Embryonic facial prominence (tissue), 1 donor: ENCODE measurements around the gene ZNF121.
"Not testable (repeated sequence)": the region's sequence is repeated elsewhere in the genome, so short reads cannot be mapped to it uniquely, and the experiment has no call there.

Source experiments
- DNase-seq: peaks from one replicate; pipeline ENCODE4 v3.0.0-alpha.2; 2016; ENCODE audit errors: extremely low spot score

The ZNF121 gene

DNA sequence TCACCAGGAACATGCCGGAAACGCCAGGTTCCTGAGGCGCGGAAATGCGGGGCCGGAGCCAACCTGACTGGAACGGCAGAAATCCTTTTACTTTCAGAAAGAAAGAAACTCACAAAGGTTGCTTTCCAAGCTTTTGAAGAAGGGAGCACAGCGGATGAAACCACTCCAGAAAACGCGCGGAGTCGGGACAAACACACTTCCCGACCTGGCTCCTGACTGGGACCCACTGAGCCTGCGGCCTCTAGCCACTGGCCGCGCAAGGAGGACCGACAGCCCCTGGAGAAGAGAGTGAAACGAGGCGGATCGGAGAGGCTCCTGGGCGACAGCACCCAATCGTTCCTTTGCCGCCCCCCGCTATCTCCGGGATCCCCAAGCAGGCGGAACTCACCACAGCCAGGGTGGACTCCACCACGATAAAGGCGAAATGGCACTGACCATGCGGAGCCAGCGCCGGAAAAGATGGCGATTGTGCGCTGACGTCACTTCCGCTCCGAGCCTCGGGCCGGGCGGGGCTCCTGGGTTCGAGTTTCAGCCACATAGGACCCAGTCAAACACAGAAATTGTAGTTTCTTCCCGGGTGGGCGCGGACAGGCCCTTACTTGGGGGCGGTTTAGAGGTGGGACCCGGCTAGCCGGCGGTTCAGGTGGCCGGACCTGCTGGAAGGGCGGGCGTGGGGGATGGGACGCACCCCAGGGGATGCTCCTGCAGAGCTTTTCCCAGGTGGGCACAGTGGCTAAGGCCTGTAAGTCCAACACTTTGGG, at the start of gene ZNF121:
Gene ZNF121 (minus strand): TSS at position 432 of the 761 bp plus-strand sequence. CDS start 16,407 bp downstream, outside the sequence.
- DNase-seq: peak; percentile 79

DNA sequence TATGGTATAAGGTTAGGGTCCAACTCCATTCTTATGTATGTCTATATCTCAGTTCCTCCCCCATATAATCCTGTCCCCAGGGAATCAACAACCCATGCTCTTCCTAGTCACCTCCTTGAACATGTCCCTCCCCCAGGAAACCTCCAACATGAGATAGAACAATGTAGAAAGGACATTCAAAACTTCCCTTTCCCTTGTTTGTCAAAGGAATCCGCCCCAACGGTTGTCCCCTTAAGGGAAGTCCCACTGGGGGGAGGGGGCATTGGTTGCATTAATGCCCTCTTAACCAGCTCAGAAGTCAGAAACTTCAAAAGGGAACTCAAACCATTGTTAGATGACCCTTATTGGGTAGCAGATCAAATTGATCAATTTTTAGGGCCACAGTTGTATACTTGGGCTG, 43.6 kb upstream of the ZNF121 start:
- no peak for DNase-seq

DNA sequence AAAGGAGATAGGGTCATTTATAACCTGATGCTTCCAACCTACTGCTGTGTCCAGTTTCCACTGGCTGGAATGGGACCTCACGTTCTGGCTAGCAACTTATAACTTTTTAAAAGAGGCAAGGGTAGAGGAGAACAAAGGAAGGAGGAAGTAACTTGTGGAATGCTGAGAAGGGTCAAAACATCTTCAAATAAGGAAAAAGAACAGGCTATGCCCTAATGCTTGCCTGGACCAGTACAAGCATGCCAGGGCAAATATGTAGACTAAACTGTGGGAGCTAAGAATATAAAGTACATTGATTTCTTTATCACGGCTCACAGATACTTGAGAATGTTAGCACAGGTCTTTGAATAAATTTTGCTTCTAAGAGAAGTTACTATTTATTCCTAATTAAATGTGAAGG, 38.2 kb upstream of the ZNF121 start:
- DNase-seq: no peak

DNA sequence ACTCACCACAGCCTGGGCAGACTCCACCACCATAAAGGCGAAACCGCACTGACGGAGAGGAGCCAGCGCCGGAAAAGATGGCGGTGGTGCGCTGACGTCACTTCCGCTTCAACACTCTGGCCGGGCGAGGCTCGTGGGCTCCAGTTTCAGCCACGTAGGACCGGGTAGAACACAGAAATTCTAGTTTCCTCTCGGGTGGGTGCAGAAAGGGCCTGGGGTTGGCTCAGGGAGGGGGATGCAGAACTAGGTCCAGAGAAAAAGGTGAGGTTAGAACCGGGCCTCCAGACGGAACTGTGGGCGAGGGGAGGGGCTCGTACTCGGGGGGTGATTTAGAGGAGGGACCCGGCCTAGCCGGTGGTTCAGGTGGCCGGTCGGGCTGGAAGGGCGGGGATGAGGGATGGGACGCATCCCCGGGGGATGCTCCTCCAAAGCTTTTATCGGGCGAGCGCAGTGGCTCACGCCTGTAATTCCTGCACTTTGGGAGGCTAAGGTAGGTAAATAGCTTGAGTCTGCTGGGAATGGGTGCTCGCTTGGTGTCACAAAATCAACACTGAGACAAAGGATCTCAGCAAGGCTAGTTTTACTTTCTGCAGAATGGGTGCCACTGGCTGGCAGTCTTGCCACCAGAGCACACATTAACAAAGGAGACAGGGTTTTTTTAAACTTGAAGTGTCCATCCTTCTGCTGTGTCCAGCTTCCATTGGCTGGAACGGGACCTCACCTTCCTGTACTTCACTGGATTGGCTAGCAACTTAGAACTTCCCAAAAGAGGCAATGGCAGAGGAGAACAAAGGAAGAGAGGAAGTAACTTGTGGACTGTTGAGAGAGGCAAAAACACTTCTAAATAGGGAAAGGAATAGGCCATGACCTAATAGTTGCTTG, 37.1 kb upstream of the ZNF121 start, which contains the start of gene ZNF561:
Gene ZNF561 (minus strand): TSS at position 77 of the 882 bp plus-strand sequence. CDS start 1,776 bp downstream, outside the sequence.
- DNase-seq: peak; percentile 78

DNA sequence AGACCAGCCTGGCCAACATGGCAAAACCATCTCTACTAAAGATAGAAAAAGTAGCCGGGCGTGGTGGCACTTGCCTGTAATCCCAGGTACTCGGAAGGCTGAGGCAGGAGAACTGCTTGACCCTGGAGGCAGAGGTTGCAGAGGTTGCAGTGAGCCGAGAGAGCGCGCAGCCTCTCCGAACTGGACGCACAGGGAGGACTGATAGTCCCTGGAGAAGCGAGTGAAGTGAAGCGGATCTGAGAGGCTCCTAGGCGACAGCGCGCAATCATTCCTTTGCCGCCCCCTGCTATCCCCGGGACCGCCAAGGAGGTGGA, 36.5 kb upstream of the ZNF121 start:
- no peak for DNase-seq

DNA sequence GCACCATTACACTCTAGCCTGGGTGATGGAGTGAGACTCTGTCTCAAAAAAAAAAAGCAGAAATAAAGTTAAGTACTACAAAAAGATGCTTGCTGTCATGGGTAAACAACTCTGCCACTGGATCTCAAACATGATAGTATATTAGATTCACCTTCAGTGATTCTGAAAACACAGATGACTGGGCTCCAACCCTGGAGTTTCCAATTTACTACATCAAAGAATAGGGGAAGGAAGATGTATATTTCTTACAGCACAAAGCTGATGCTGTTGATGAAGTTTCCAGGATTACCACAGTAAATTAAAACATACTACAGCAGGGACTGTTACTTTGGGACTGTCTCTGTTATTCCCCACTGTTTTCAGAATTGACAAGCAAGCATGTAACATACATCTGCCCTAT, 31.5 kb upstream of the ZNF121 start:
- no peak for DNase-seq

DNA sequence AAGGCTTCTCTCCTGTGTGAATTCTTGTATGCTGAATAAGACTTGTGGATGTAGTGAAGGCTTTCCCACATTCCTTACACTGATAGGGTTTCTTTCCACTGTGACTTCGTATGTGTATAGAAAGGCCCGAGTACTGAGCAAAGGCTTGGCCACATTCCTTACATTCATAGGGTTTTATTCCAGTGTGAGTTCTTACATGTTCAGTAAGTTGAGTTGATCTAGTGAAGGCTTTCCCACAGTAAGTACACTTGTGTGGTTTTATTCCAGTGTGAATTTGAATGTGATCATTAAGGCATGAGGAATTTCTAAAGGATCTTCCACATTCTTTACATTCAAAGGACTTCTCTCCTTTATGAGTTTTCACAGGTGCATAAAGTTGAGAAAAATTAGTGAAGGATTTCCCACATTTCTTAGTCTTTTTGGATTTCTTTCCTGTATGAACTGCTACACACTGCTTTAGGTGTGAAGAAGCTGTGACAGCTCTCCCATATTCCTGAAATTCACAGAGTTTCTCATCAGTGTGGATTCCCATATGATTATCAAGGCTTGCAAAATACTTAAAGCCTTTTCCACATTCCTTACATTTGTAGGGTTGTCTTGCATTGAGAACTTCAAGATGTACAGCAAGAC, 26.3 kb upstream of the ZNF121 start:
- DNase-seq: no peak

DNA sequence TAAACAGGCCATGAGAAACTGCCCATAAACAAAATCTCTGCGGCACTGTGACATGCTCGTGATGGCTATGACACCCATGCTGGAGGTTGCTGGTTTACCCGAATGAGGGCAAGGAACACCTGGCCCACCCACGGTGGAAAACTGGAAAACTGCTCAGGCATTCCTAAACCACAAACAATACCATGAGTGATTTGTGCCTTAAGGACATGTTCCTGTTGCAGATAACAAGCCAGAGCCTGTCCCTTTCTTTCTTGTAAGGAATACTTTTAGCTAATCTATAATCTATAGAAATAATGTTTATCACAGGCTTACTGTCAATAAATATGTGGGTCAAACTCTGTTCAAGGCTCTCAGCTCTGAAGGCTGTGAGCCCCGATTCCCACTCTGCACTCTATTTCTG, 24.6 kb upstream of the ZNF121 start:
- no peak for DNase-seq

DNA sequence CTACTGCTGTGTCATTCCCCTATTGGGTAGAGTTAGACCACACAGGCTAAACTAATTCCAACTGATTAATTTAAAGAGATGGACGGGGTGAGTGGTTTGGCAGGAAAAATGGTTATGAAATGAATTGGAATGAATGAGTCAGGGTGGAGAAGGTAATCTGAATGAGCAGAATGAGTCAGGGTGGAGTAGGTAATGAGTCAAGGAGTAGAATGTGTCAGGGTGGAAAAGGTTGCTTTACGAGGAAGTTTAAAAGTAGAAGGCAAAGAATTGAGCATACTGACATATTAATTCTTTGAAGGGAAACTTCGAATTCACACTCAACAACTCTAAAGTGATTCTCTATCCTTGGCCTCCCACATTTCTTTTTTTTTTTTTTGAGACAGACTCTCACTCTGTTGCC, 12.7 kb upstream of the ZNF121 start:
- no peak for DNase-seq

DNA sequence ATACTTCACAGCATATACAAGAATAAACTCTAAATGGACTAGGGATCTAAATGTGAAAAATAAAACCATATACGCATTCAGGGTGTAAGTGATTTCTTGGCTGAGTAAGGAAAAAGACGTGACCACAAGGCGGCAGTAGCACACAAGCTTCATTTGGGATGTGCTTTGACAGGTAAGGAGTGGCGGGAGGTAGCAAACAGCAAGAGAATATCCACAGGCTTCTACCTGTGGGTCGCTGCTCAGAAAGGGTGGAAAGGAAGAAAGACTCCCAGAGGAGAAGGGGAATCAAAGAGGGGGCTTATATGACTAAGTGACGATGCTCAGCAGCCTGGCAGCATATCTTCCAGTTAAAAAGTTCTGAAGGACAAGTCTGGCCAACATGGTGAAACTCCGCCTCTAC, 2.5 kb upstream of the ZNF121 start:
- DNase-seq: peak; percentile 50

DNA sequence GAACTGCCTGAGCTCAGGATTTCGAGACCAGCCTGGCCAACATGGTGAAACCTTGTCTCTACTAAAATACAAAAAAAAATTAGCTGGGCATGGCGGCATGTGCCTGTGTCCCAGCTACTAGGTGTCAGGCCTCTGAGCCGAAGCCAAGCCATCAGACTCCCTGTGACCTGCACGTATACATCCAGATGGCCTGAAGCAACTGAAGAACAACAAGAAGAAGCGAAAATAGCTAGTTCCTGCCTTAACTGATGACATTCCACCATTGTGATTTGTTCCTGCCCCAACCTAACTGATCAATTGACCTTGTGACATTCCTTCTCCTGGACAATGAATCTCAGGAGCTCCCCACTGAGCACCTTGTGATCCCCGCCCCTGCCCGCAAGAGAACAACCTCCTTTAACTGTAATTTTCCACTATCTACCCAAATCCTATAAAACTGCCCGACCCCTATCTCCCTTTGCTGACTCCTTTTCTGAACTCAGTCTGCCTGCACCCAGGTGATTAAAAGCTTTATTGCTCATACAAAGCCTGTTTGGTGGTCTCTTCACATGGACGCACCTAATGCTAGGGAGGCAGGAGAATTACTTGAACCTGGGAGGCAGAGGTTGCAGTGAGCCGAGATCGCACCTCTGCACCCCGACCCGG, 2.1 kb downstream of the ZNF121 start:
- DNase-seq: not testable (repeated sequence)

DNA sequence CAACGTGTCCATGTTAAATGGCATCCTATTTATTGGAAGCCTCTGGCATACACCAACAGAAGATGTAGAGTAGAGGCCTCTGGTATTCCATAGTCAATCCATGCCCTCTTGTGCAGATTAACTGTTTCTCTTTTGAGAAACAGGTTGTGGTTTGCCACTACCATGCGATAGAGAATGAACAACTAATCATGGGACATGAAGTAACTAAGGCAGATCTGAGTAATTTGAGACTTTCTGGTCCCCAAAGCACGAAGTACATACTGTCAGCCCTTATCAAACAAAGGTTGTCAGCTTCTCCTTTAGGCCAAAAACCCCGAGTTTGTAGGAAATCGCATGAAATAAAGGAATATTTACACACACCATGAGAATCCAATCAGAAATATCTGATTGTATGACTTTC, 3.6 kb downstream of the ZNF121 start:
- no peak for DNase-seq

DNA sequence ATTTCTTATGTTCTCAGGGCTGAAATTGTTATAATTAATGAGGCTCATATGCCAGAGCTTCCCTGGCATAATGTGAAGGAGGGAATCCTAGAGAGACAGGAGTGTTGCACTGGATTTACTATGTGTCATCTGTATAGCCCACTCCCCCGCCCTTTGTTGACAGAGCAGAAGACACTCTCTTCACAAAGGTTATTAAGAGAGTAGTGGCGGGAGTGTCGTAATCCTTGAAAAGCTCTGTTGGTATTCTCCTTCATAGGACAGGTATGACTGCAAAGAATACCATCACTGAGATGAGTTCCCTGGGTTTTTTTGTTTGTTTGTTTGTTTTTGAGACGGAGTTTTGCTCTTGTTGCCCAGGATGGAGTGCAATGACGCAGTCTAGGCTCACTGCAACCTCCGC, 14.0 kb downstream of the ZNF121 start:
- no peak for DNase-seq

DNA sequence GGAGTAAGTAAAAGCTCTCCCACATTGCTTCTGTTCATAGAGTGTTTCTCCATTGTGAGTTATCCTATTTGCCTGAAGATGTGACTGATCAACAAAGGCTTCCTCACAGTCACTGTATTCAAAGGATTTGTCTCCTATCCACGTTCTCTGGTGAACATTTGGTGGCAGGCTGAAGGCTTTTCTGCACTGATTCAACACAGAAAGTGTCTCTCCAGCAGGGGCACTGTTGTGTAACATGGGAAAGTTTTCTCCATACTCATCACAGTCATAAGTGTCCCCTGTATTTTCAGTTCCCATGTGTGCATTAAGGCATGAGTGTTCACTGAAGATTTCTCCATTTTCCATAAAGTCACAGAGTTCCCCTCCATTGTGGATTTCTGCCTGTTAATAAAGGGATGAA, 17.6 kb downstream of the ZNF121 start:
- no peak for DNase-seq

DNA sequence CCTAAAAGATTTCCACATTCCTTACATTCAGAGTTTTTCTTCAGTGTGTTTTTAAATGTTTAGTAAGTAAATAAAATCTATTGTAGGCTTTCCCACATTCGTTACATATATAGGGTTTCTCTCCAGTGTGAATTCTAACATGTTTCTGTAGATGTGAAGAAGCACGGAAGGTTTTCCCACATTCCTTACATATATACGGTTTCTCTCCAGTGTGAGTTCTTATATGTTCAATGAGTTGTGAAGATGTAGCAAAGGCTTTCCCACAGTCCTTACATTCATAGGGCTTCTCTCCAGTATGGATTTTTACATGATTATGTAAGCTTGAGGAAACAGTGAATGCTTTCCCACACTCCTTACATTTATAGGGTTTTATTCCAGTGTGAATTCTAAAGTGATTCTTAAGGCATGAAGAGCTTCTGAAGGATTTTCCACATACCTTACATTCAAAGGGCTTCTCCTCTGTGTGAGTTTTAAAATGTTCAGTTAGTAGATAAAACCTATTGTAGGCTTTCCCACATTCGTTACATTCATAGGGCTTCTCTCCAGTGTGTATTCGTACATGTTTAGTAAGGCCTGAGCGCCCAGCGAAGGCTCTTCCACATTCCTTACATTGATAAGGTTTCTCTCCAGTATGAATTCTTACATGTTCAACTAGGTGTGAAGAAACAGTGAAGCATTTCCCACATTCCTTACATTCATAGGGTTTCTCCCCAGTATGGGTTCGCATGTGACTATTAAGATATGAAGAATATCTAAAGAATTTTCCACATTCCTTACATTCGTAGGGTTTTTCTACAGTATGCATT, 18.2 kb downstream of the ZNF121 start:
- no peak for DNase-seq

DNA sequence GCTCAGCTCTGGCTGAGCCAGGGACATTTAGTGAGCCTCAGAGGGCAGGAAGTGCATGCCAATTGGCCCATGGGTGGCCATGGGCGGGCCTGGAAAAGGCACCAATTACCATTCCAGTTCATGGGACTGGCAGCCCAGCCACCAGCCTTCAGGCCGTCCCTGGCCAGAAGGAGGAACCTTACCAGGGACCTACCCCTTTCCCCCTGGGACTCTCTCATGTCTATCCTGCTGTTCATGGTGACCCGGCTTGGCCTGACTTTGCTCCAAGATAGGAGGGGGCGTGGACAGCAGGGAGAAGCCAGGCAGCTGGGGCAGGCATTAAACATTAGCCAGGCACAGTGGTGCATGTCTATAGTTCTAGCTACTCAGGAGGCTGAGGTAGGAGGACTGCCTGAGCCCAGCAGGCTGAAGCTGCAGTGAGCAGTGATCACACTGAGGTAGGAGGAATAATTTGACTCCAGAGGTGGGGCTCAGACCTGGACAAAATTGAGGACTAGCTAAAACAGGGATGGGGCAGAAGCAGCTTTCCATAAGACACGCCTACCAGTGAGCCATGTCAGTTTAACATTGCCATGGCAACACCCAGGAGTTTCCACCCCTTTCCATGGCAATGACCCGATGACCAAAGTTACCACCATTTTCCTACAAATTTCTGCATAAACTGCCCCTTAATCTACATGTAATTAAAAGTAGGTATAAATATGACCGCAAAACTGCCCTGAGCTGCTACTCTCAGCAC, 31.6 kb downstream of the ZNF121 start:
- DNase-seq: no peak

DNA sequence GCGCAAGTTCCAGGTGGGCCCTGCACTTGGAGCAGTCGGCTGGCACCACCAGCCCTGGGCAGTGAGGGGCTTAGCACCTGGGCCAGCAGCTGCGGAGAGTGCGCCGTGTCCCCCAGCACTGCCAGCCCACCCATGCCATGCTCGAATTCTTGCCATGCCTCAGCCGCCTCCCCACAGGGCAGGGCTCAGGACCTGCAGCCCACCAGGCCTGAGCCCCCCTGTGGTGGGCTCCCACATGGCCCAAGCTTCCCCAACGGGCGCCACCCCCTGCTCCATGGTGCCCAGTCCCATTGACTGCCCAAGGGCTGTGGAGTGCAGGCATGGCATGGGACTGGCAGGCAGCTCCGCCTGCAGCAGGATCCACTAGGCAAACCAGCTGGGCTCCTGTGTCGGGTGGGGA, 36.4 kb downstream of the ZNF121 start:
- no peak for DNase-seq

DNA sequence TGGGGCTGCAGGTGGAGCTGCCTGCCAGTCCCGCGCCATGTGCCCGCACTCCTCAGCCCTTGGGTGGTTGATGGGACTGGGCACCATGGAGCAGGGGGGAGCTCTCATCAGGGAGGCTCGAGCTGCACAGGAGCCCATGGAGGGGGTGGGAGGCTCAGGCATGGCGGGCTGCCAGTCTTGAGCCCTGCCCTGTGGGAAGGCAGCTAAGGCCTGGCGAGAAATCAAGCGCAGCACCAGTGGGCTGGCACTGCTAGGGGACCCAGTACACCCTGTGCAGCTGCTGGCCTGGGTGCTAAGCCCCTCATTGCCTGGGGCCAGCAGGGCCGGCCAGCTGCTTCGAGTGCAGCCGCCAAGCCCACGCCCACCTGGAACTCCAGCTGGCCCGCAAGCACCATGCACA, 43.0 kb downstream of the ZNF121 start:
- not testable (repeated sequence) for DNase-seq

DNA sequence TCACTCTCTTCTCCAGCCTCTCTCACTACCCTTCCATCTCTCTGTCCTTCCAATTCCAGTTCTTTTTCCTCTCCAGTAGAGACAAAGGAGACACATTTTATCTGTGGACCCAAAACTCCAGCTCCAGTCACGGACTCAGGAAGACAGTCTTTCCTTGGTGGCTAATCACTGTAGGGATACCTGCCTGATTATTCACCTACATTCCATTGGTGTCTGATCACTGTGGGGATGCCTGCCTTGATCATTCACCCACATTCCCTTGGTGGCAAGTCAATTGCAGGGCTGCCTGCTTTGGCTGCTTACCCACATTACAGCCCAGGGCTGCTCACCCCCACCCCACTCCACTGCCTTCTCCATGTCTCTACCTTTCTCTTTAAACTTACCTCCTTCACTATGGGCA, 44.4 kb downstream of the ZNF121 start:
- DNase-seq: not testable (repeated sequence)

DNA sequence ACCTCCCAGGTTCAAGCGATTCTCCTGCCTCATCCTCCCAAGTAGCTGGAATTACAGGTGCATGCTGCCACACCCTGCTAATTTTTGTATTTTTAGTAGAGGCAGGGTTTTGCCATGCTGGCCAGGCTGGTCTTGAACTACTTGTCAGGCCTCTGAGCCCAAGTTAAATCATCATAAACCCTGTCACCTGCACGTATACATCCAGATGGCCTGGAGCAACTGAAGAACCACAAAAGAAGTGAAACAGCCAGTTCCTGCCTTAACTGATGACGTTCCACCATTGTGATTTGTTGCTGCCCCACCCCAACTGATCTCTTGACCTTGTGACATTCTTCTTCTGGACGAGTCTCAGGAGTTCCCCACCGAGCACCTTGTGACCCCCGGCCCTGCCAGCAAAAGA, 45.1 kb downstream of the ZNF121 start:
- DNase-seq: not testable (repeated sequence)
